ENCODE results near the gene PLEKHJ1. TPM values are rescaled to one million over a fixed set of nuclear protein-coding genes. Genes with fewer than 3 reads are reported as not detected.

PLEKHJ1 gene
- total RNA-seq, 1 experiment from 2014 or later = 94.8 TPM

- H3K9me3 ChIP-seq (ENCODE audit: low read length) = no peaks in the 10 kb centered on the region
- no peak overlapping the region for H3K4me2 ChIP-seq (ENCODE audit: low read length)
- no TSS peak for BruUV-seq (replicated peaks)
- H3K4me3 ChIP-seq (ENCODE audit: low read length) = no peak overlapping the region
- H3K27me3 ChIP-seq (ENCODE audit: low read length) = no peaks in the 10 kb centered on the region
- intact Hi-C loops (cut with micrococcal nuclease) = loop anchor here (5.0 kb wide), 1 partner anchor 108 kb away; no protein-coding TSS in a partner anchor
- peak; percentile 40 for ATAC-seq
- H3K27ac ChIP-seq (ENCODE audit: low read length) = no peak overlapping the region
- no peak for TF ChIP-seq EZH2 (IDR thresholded peaks at IDR 0.05; ENCODE audit: low read length, unreplicated experiment)
- TF ChIP-seq EZH2phosphoT487 (IDR thresholded peaks at IDR 0.05; ENCODE audit: borderline replicate concordance, low read length) = no peak
- peak; percentile 56 for TF ChIP-seq CTCF (conservative IDR thresholded peaks at IDR 0.05; ENCODE audit: low read depth, low read length)
- H3K36me3 ChIP-seq (ENCODE audit: low read depth, low read length) = peaks cover 10% of the 10 kb centered on the region; the same call in 1 of the 2 replicates
- peak; percentile 66 for DNase-seq
- H3K4me1 ChIP-seq (ENCODE audit: insufficient read depth, low read length) = peaks cover 17% of the 10 kb centered on the region; the same call in 1 of the 2 replicates
- CTCF ChIA-PET = no interaction called here
- peaks cover 30% of the 10 kb centered on the region for H4K20me1 ChIP-seq (ENCODE audit: low read length)
- H3F3A ChIP-seq (ENCODE audit: low read length, unreplicated experiment) = no peaks in the 10 kb centered on the region
- POLR2A ChIA-PET (ENCODE audit: unreplicated experiment) = no interaction called here
- H3K79me2 ChIP-seq (ENCODE audit: low read length) = peaks cover 42% of the 10 kb centered on the region
- H3K9ac ChIP-seq (ENCODE audit: low read length) = no peak overlapping the region
- no peaks in the 10 kb centered on the region for H3K9me2 ChIP-seq (replicated peaks; ENCODE audit: low read length)
- no peak overlapping the region for H2AFZ ChIP-seq (ENCODE audit: low read length)
Observed at GRCh38 chr19:2274931-2275535, 38.9 kb upstream of the PLEKHJ1 start.

GRCh38 chr19:2274185-2274711 lies 38.1 kb upstream of the PLEKHJ1 start:
- ChIA-PET CTCF (no interaction called here), POLR2A (ENCODE audit: unreplicated experiment) (no interaction called here)
- BruUV-seq (replicated peaks) = no TSS peak
- Histone ChIP-seq H3K9me2 (replicated peaks; ENCODE audit: low read length) (no peaks in the 10 kb centered on the region), H3K79me2 (ENCODE audit: low read length) (peaks cover 50% of the 10 kb centered on the region), H3K36me3 (ENCODE audit: low read depth, low read length) (peaks cover 10% of the 10 kb centered on the region; the same call in 1 of the 2 replicates), H3K27me3 (ENCODE audit: low read length) (no peaks in the 10 kb centered on the region), H4K20me1 (ENCODE audit: low read length) (peaks cover 36% of the 10 kb centered on the region), H3K27ac (ENCODE audit: low read length) (no peak overlapping the region), H3K4me1 (ENCODE audit: insufficient read depth, low read length) (peaks cover 17% of the 10 kb centered on the region; the same call in 1 of the 2 replicates), H3K9ac (ENCODE audit: low read length) (no peak overlapping the region), H2AFZ (ENCODE audit: low read length) (no peak overlapping the region), H3F3A (ENCODE audit: low read length, unreplicated experiment) (no peaks in the 10 kb centered on the region), H3K4me3 (ENCODE audit: low read length) (no peak overlapping the region), H3K9me3 (ENCODE audit: low read length) (no peaks in the 10 kb centered on the region), H3K4me2 (ENCODE audit: low read length) (peak overlapping the region; percentile 93; the same call in 1 of the 2 replicates)
- no peak for ATAC-seq
- DNase-seq = no peak
- intact Hi-C loops (cut with micrococcal nuclease) = loop anchor here (5.0 kb wide), 1 partner anchor 107 kb away; no protein-coding TSS in a partner anchor
- TF ChIP-seq EZH2 (IDR thresholded peaks at IDR 0.05; ENCODE audit: low read length, unreplicated experiment) = no peak
- no peak for TF ChIP-seq CTCF (conservative IDR thresholded peaks at IDR 0.05; ENCODE audit: low read depth, low read length)
- no peak for TF ChIP-seq EZH2phosphoT487 (IDR thresholded peaks at IDR 0.05; ENCODE audit: borderline replicate concordance, low read length)
